Measurements from ENCODE around the gene MKI67.

DNA sequence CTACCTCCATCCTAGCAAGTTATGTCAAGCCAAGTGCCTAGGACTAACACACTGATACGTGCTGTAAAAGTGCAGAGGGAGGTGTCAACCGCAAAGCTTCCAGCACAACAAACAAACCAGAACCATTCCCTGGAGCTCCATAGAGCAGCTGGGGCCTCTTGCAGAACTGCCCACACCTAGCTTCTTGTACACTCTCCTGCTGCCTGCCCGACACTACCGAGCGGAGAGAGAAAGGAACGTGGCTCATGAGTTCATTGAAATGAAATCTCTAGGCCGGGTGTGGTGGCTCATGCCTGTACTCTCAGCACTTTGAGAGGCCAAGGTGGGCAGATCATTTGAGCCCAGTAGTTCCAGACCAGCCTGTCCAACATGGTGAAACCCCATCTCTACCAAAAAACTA lies 73.5 kb downstream of the MKI67 start:
- TF ChIP-seq, protein P1, sequence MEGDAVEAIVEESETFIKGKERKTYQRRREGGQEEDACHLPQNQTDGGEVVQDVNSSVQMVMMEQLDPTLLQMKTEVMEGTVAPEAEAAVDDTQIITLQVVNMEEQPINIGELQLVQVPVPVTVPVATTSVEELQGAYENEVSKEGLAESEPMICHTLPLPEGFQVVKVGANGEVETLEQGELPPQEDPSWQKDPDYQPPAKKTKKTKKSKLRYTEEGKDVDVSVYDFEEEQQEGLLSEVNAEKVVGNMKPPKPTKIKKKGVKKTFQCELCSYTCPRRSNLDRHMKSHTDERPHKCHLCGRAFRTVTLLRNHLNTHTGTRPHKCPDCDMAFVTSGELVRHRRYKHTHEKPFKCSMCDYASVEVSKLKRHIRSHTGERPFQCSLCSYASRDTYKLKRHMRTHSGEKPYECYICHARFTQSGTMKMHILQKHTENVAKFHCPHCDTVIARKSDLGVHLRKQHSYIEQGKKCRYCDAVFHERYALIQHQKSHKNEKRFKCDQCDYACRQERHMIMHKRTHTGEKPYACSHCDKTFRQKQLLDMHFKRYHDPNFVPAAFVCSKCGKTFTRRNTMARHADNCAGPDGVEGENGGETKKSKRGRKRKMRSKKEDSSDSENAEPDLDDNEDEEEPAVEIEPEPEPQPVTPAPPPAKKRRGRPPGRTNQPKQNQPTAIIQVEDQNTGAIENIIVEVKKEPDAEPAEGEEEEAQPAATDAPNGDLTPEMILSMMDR (IDR thresholded peaks at IDR 0.05): no peak
- no peak for TF ChIP-seq POLR2A (IDR thresholded peaks at IDR 0.05)

Data from lower leg skin (tissue), 3 donors.